Activated CD8-positive, alpha-beta memory T cell treated with anti-CD3 and anti-CD28 coated beads for 1 hour (primary cell): Measurements from ENCODE around the gene CSF1R.
"Not testable (repeated sequence)": the region's sequence is repeated elsewhere in the genome, so short reads cannot be mapped to it uniquely, and the experiment has no call there.

ENCODE experiments used
- DNase-seq, 2 donors: peaks; one replicate each; pipeline ENCODE4 v3.0.0-alpha.2; 2020; ENCODE audit warnings: low read depth in 1 of 2; ENCODE audit errors: extremely low read depth in 1 of 2

The CSF1R gene

GRCh38 chr5:150104550-150104870, 18.2 kb upstream of the CSF1R start:
- DNase-seq = no peak

GRCh38 chr5:150103678-150104549, 17.6 kb upstream of the CSF1R start:
- DNase-seq = no peak

GRCh38 chr5:150101023-150101422, 14.7 kb upstream of the CSF1R start:
- no peak for DNase-seq

- no peak for DNase-seq
Measured at GRCh38 chr5:150097152-150097551, 10.8 kb upstream of the CSF1R start.

- no peak for DNase-seq
Measured at GRCh38 chr5:150092159-150092787, 5.9 kb upstream of the CSF1R start.

- DNase-seq = no peak
Measured at GRCh38 chr5:150085191-150085912, 1.0 kb downstream of the CSF1R start.

GRCh38 chr5:150084754-150085153, 1.6 kb downstream of the CSF1R start:
- not testable (repeated sequence) for DNase-seq

- DNase-seq = no peak
Measured at GRCh38 chr5:150082889-150083288, 3.5 kb downstream of the CSF1R start.

- DNase-seq = no peak
Measured at GRCh38 chr5:150082374-150082773, 4.0 kb downstream of the CSF1R start.

GRCh38 chr5:150081541-150082283, 4.6 kb downstream of the CSF1R start:
- no peak for DNase-seq

- no peak for DNase-seq
Measured at GRCh38 chr5:150080696-150081435, 5.5 kb downstream of the CSF1R start.

- DNase-seq = no peak
Measured at GRCh38 chr5:150079909-150080461, 6.4 kb downstream of the CSF1R start.

GRCh38 chr5:150078802-150079689, 7.3 kb downstream of the CSF1R start:
- no peak for DNase-seq

GRCh38 chr5:150077996-150078801, 8.2 kb downstream of the CSF1R start:
- no peak for DNase-seq

GRCh38 chr5:150077060-150077459, 9.3 kb downstream of the CSF1R start:
- no peak for DNase-seq

- DNase-seq = no peak
Measured at GRCh38 chr5:150075806-150076205, 10.5 kb downstream of the CSF1R start.

- no peak for DNase-seq
Measured at GRCh38 chr5:150075233-150075632, 11.1 kb downstream of the CSF1R start.

- no peak for DNase-seq
Measured at GRCh38 chr5:150073677-150074076, 12.7 kb downstream of the CSF1R start.
